Natural killer cell (primary cell): ENCODE data around the gene SRSF2. TPM values are rescaled to one million over a fixed set of nuclear protein-coding genes. Genes with fewer than 3 reads are reported as not detected.
A peak's percentile ranks its signal among the peaks of the same experiment; 100 is the strongest.

Experiments
- ATAC-seq, 3 donors: fragments of 150-1000 bp in 2 of 3; fragments of 200-7000 bp in 1 of 3; cut with Tn5 transposase; 1 replicate in 1 of 3; 2 replicates in 2 of 3; pipeline ENCODE4 v1.10.0; 2021; ENCODE audit warnings: mild to moderate bottlenecking in 2 of 3, moderate library complexity in 2 of 3
- DNase-seq, 2 donors: peaks; one replicate each; pipeline versions ENCODE4 v3.0.0 to v3.0.0-alpha.2; 2013 to 2021; ENCODE audit warnings: mixed read lengths in 1 of 2
- H3K27ac ChIP-seq: one replicate; pipeline ENCODE4 v1.5.1; 2013; ENCODE audit warnings: mild to moderate bottlenecking, low read length
- H3K27me3 ChIP-seq: one replicate; pipeline ENCODE4 v1.6.1; 2013; ENCODE audit warnings: low read length; ENCODE audit not compliant: control insufficient read depth, insufficient read depth
- H3K36me3 ChIP-seq: one replicate; pipeline ENCODE4 v1.6.1; 2013; ENCODE audit warnings: low read length; ENCODE audit not compliant: control insufficient read depth, insufficient read depth
- H3K4me1 ChIP-seq: one replicate; pipeline ENCODE4 v1.6.1; 2013; ENCODE audit warnings: low read length; ENCODE audit not compliant: control insufficient read depth, insufficient read depth
- H3K4me3 ChIP-seq: one replicate; pipeline ENCODE4 v1.5.1; 2013; ENCODE audit warnings: low read length
- H3K9me3 ChIP-seq: one replicate; pipeline ENCODE4 v1.6.1; 2013; ENCODE audit warnings: low read length; ENCODE audit not compliant: control insufficient read depth, insufficient read depth
- H3K27ac Mint-ChIP-seq, 2 donors: one replicate each; pipeline ENCODE4 v1.8.0; 2022; ENCODE audit warnings: mild to moderate bottlenecking in 2 of 2, mixed read lengths in 2 of 2, moderate library complexity in 1 of 2
- H3K27me3 Mint-ChIP-seq, 2 donors: one replicate each; pipeline ENCODE4 v1.8.0; 2022; ENCODE audit warnings: low read depth in 2 of 2, mixed read lengths in 2 of 2
- H3K36me3 Mint-ChIP-seq: one replicate; pipeline ENCODE4 v1.8.0; 2022; ENCODE audit warnings: mixed read lengths
- H3K4me1 Mint-ChIP-seq, 2 donors: one replicate each; pipeline ENCODE4 v1.8.0; 2022; ENCODE audit warnings: mixed read lengths in 2 of 2
- H3K4me3 Mint-ChIP-seq: one replicate; pipeline ENCODE4 v1.8.0; 2022; ENCODE audit warnings: mild to moderate bottlenecking, moderate library complexity, mixed read lengths
- H3K9me3 Mint-ChIP-seq, 2 donors: one replicate each; pipeline ENCODE4 v1.8.0; 2022; ENCODE audit warnings: mixed read lengths in 2 of 2
- CTCF ChIP-seq: fragments of 200-600 bp; IDR thresholded peaks from one replicate; pipeline ENCODE4 v1.8.0; 2022; ENCODE audit warnings: antibody characterized with exemption
- WGBS: methylation state at CpG from one replicate; pipeline ENCODE4 v1.1.7; 2013; ENCODE audit warnings: missing lambda C conversion rate; ENCODE audit not compliant: insufficient coverage; 5-methylcytosine and 5-hydroxymethylcytosine counted together
- intact Hi-C: fragments of 100-400 bp; cut with micrococcal nuclease; formaldehyde crosslinking; loops from one replicate; pipeline ENCODE4 v1.14.2; 2022
- total RNA-seq, 4 donors: library from RNA; stranded (reverse); fragments of 120-200 nt in 1 of 4; gene quantifications; one replicate each; pipeline versions ENCODE4 v1.2.3 to v1.2.4, GENCODE V29; 2013 to 2022

The SRSF2 gene
- total RNA-seq, 3 donors from 2014 or later (not counting 1 experiment from before 2014, with no cell fraction given) = 402 to 548 (median 503) TPM

- ATAC-seq = peak; percentile 36 to 50 (median 50)
- peak in 1 of 2 donors; percentile 83 for DNase-seq
- no peaks in the 10 kb centered on the region for H3K27me3 Mint-ChIP-seq
- intact Hi-C loops = no loop called here
- peaks cover 0 to 8% of the 10 kb centered on the region in 2 donors for H3K4me1 Mint-ChIP-seq
- Histone ChIP-seq H3K4me1 (peaks cover 19% of the 10 kb centered on the region), H3K9me3 (no peaks in the 10 kb centered on the region), H3K27me3 (no peaks in the 10 kb centered on the region), H3K36me3 (peaks cover 10% of the 10 kb centered on the region), H3K4me3 (peak overlapping the region; percentile 6), H3K27ac (peak overlapping the region; percentile 24)
- 63% methylated on average over 11 of the region's 12 CpGs for WGBS
- H3K27ac Mint-ChIP-seq = peak overlapping the region; percentile 84 to 87
- no peaks in the 10 kb centered on the region for H3K9me3 Mint-ChIP-seq
- H3K36me3 Mint-ChIP-seq = no peaks in the 10 kb centered on the region
- peak overlapping the region; percentile 65 for H3K4me3 Mint-ChIP-seq
- no peak for TF ChIP-seq CTCF
Observed at GRCh38 chr17:76753061-76753961, 16.2 kb upstream of the SRSF2 start.

DNA sequence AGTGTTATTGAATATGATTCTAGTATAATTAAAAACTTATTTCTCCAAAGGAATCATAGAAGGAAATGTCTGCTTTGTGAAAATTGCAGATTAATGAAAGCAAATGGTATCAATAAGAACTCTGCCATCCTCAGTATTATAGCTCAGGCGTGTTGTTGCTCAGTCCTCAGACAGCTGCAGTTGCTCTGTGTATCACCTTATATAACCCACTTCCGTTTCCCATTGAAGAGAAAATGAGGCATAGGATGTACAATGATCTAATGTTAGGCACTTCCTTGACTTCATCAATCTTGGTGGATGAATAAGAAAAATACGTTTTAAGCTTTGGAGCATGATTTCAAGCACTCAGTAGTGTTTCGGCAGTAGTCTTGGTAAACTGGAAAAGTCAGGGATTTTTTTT lies 14.9 kb upstream of the SRSF2 start:
- intact Hi-C loops = no loop called here
- Histone ChIP-seq H3K9me3 (no peaks in the 10 kb centered on the region), H3K27me3 (no peaks in the 10 kb centered on the region), H3K4me3 (no peak overlapping the region), H3K27ac (no peak overlapping the region), H3K4me1 (peaks cover 19% of the 10 kb centered on the region), H3K36me3 (peaks cover 7% of the 10 kb centered on the region)
- Mint-ChIP-seq H3K27ac (peak overlapping the region in 1 of 2 donors; percentile 27), H3K27me3 (no peaks in the 10 kb centered on the region), H3K36me3 (no peaks in the 10 kb centered on the region), H3K4me1 (peaks cover 0 to 8% of the 10 kb centered on the region in 2 donors), H3K9me3 (no peaks in the 10 kb centered on the region), H3K4me3 (no peak overlapping the region)
- WGBS = 88% methylated on average over 4 of the region's 4 CpGs
- no peak for TF ChIP-seq CTCF
- peak in 1 of 3 donors; percentile 49 for ATAC-seq
- DNase-seq = peak in 1 of 2 donors; percentile 81

GRCh38 chr17:76751416-76751993 lies 14.4 kb upstream of the SRSF2 start:
- WGBS = no CpG with 5 or more reads among the region's 3 CpGs
- no peak for TF ChIP-seq CTCF
- Mint-ChIP-seq H3K27me3 (no peaks in the 10 kb centered on the region), H3K27ac (peak overlapping the region in 1 of 2 donors; percentile 27), H3K9me3 (no peaks in the 10 kb centered on the region), H3K36me3 (no peaks in the 10 kb centered on the region), H3K4me1 (peaks cover 0 to 8% of the 10 kb centered on the region in 2 donors), H3K4me3 (no peak overlapping the region)
- DNase-seq (no peak), ATAC-seq (no peak)
- peaks cover 19% of the 10 kb centered on the region for H3K4me1 ChIP-seq
- no peak overlapping the region for H3K4me3 ChIP-seq
- intact Hi-C loops = no loop called here
- peaks cover 11% of the 10 kb centered on the region for H3K36me3 ChIP-seq
- H3K27ac ChIP-seq = no peak overlapping the region
- no peaks in the 10 kb centered on the region for H3K27me3 ChIP-seq
- H3K9me3 ChIP-seq = no peaks in the 10 kb centered on the region
